GM18861 (cell line): ENCODE measurements around the gene ASB10.

Experiments
- ATAC-seq: cut with Tn5 transposase; IDR thresholded peaks from one replicate; pipeline ENCODE4 v1.9.1; 2021; ENCODE audit not compliant: unreplicated experiment

Gene ASB10

DNA sequence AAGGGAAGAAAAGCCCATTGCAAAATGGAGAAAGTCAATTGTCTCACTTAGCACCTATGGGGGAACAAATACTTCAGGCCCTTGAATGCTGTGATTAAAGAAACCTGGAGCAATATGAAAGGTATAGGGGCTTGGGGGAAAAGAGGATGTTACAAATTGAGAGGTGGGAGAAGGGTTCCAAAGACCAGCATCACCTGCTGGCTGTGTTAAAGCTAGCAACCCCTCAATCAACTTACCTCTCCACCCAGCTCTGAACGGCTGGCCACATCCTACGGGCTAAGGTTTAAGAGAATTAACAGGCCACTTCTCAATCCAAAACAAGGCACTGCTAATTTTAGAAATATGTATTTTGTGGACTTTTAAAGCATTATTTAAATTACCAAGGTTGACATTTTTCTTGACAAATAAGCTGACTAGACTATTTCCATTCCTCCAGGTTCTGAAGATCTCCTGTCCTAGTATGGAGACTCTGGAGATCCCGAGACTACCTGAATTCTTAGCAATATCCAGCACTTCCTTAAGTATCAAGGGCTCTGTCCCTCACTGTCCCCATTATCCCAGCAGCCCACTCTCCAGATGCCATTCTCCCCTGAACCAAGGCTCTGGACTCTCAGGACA lies 24.2 kb upstream of the ASB10 start:
- ATAC-seq: no peak

DNA sequence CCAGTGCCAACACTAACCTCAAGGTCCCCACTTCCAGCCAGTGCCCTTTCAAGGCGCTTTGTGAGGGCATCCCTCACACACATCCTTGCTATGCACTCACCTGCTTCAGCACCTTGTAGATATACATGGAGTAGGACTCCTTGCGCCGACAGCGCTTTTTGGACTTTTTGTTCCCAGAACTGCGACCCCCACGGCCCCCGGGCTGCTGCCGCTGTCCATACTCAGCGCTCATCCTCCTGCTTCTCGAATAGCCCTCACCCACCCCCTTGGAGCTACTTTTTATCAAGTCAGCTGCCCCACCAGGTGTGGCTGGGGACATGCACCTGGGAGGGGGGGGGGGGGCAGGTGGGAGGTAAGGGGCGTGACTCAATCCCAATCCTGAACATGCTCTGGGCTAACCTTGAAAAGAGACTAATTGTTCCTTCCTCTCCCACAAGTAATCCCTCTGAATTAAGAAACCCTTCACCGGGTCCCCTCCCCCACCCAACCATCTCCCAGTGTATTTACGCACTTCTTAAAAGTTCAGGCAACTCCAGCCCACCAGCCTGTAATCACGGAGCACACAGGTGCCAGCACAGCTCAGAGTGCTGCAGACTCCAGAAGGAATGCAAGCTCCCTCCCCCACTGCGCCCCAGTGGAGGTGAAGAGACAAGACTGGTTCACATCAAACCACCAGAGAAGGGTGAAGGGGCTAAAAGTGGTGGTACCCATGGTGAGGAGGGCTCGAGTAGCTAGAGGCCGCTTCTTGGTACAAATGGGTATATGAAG lies 23.2 kb upstream of the ASB10 start, which contains the start of gene H2BK1:
Gene H2BK1, minus strand, starts transcription at position 402 of the 768 bp plus-strand sequence. Its CDS starts 170 bp downstream, at position 232.
- ATAC-seq: no peak

GRCh38 chr7:151209588-151209987 lies 22.5 kb upstream of the ASB10 start:
- ATAC-seq: no peak

DNA sequence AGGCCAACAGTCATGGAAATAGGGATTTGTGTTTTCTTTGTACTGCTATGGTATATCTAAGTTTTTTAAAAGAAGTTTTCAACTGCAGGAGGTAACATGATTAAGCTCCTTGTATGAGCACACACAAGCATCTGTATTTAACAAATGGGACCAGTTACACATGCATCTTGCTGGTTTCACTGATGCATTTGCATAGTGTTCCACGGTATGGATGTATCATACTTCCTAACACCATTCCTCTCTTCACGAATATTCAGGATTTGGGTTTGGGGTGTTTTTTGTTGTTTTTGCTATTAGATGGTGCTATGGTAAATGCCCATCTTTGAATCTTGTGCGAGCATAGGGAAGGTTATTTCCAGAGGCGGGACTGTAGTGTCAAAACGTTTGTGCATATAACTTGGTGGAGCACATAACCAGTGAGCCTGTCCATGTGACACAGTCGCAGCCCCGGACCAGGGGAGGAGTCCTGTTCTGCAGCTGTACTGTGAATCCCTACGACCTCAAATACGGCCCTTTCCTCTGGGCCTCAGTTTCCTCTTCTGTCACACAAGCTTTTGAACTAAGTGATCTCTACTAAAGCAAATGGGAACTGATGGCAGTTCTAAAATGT lies 21.3 kb upstream of the ASB10 start:
- no peak for ATAC-seq

- ATAC-seq: no peak
These were observed 20.8 kb upstream of the ASB10 start for GRCh38 chr7:151207804-151208203.

GRCh38 chr7:151207315-151207714 lies 20.3 kb upstream of the ASB10 start:
- ATAC-seq: no peak

- ATAC-seq: no peak
These were observed 19.9 kb upstream of the ASB10 start for GRCh38 chr7:151206914-151207313.

- no peak for ATAC-seq
These were observed 18.7 kb upstream of the ASB10 start for GRCh38 chr7:151205730-151206129.

DNA sequence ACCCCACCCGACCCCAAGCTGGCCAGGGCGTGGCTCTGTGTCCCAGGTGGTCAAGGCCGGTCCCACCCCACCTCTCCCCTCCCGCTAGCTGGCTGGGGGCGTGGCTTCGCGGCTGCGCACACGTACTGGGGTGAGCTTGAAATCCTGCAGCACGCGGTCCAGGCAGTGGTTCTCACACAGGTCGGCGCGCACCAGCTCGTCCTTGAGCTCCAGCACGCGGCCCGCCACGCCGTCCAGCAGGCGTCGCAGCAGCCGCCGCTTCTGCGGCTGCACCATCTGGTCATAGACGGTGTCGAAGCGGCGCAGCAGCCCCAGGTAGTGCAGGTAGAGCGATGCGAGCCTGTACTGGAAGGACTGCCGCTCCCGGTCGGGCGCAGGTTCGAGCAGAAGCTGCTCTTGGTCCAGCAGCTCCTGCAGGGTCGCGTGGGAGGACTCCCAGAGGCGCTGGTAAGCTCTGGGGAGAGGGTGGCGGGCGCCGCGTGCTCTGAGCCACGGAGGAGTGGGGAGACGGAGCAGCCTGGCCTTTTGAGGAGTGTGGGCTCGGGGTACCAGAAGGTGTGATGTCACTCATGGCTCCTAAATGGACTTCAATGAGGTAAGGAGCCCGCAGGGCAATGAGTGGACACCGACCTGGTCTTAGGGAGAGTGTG lies 17.5 kb upstream of the ASB10 start:
- ATAC-seq: no peak

DNA sequence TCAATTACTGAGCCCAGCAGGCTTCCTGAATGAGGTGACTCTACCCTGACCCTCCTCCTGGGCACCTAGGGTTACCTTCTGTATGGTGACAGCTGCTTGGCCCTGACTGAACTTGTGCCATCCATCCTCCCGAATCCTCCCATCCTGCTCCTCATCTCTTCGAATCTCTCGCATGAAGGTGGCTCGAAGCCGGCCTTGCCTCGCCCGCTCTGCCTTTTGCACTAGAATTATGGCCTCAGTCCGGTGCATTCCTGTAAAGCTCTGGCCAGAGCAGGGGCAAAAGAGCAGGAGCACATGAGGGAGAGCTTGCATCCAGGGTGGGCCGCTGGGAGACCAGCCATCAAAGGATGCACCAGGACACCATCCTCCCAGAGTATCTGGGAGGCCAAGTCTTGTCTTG lies 15.8 kb upstream of the ASB10 start:
- no peak for ATAC-seq

DNA sequence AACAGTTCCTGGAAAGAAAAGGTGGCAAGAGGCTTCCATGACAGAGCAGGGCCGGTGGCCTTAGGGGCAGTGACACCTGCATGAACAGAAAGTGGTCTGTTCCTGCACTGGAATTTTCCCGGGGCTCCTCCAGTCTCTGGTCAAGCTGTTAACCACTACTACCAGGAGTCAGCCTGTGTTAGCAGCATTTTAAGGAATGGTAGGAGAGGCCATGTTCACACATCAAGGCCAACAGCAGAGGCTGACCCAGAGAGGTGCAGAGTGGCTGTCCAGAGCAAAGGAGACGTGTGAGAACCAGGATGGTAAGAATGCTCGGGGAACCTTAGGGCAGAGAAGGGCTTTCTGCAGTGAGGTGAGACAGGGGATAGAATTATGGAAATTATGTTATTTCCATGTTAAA lies 14.7 kb upstream of the ASB10 start:
- ATAC-seq: no peak

GRCh38 chr7:151201344-151201743 lies 14.3 kb upstream of the ASB10 start:
- ATAC-seq: no peak

DNA sequence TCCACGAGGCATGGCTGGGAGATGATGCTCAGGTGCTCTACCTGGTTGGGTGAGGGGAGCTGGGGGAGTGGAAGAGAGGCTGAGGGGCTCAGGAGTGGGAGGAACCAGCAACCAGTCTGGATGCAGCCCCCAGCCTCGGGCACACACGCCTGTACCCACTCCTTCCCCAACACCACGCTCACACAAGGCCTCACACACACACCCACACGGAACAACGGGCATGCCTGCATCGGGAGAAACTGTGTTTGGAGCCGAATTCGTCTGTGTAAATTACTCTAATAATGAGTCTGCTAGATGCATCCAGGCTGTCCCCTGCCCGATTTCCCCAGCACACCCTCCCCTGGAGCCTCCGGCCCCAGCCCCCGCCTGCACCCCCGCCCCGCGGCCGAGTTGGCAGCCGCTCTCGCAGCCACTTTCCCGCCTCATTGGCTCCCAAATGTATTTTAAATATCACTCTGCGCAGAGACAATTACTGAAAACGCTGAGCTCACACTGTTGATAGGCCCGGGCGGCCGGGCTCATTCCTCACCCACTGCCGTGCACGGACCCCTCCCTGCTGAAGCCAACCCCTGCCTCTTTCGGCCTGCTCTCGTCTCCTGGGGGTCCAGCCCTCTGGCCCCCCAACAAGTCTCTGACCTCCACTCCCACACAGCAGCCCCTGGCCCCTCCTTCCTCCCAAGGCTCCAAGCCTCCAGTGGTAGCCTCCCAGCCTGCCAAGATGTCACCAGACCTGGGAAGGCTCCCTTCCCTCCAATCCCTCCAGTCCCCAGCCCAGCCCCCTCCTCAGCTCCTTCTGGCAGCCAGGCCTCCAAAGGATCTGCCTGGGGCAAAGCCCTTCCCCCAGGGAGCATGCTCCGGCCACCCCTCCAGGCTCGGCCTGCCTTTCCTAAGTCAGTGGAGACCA lies 12.1 kb upstream of the ASB10 start:
- no peak for ATAC-seq

DNA sequence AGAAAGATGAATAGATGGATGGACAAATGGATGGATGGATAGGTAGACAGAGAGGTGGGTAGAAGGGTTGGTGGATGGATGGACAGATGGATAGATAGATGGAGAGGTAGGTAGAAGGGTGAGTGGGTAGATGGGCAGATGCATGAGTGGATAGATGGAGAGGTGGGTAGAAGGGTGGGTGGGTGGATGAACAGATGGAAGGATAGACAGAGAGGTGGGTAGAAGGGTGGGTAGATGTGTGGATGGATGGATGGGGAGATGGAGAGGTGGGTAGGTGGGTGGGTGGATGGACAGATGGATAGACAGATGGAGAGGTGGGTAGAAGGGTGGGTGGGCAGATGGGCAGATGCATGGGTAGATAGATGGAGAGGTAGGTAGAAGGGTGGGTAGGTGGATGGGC lies 10.9 kb upstream of the ASB10 start:
- ATAC-seq: no peak

DNA sequence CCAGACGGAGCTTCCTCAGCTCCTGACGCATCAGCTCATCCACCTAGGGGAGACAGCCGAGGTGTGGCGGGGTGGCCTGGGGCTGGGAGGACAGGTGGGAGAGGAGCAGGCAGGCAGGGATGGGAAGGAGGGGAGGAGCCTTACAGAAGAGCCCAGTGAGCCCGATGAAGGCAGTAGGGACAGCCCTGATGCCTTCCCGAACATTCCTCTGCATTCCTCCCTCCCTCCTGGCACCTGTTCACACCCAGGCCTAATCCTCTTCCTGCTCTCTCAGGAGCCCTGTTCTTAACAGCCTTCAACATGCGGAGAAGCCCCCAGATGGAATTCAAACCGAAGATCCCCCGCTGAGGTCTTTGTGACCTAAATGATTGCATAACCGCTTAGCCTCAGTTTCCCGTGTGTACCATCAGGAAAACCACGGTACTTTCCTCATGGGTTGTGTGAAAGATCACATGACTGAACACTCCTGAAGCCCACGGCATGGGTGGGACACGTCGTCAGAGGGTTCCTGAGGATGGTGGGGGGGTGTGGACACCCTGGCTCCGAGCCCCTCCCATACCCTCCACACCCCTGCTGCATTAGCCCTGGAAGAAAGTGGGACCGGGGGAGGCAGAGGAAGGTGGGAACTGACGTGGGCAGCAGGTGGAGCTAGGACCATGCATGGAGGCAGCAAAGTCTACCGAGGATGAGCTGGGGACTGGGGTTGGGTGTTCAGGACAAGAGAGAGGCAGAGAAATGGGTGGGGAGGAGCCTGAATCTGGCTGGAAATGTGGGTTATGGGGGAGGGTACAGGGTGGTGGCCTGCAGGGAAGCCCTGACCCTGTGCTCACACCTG lies 8.8 kb upstream of the ASB10 start:
- no peak for ATAC-seq

DNA sequence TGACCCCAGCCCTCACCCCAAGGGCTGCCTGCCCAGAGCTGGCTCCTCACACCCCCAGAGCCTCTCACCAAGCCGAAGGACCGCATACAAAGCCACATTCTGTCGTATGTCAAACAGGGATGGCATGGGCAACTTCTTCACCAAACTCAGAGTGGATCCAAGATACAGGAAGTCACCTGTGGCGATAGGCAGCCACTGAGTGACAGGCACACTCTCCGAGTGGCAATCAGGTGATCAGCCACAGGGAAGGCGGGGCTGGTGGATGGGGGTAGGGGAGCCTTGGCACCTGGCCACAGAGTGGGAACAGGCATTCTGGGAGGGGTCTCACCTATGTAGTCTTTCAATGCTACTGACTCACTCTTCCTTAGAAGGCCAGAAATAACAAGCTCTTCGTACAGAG lies 7.1 kb upstream of the ASB10 start:
- ATAC-seq: no peak

- no peak for ATAC-seq
These were observed 6.3 kb upstream of the ASB10 start for GRCh38 chr7:151193203-151193978.

DNA sequence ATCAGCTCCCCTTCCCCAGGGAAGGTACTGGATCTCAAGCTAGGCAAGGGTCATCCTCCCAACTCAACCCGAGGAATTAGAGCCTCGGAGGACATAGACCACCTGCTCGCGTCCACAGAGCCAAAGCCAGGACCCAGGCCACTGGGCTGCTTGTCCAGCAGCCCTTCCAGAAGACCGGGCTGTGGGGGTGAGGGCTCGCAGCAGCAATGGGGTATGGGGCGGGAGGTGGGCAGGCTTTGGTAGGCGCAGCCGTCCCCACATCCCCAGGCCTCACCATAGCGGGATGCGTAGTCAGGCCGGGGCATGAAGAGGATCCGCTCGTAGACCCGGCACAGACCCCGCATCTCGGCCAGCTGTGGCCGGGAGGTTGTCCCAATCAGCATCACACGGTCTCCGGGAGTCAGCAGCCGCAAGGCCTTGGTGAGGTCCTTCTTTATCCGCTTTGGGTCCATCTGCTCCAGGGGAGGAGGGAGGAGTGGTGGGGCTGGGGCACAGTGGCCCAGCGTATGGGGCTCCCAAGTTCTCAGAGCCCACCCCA lies 5.0 kb upstream of the ASB10 start:
- no peak for ATAC-seq

GRCh38 chr7:151191544-151191943 lies 4.5 kb upstream of the ASB10 start:
- ATAC-seq: no peak
